ENCODE measurements around the gene PDGFRB.

The PDGFRB gene

DNA sequence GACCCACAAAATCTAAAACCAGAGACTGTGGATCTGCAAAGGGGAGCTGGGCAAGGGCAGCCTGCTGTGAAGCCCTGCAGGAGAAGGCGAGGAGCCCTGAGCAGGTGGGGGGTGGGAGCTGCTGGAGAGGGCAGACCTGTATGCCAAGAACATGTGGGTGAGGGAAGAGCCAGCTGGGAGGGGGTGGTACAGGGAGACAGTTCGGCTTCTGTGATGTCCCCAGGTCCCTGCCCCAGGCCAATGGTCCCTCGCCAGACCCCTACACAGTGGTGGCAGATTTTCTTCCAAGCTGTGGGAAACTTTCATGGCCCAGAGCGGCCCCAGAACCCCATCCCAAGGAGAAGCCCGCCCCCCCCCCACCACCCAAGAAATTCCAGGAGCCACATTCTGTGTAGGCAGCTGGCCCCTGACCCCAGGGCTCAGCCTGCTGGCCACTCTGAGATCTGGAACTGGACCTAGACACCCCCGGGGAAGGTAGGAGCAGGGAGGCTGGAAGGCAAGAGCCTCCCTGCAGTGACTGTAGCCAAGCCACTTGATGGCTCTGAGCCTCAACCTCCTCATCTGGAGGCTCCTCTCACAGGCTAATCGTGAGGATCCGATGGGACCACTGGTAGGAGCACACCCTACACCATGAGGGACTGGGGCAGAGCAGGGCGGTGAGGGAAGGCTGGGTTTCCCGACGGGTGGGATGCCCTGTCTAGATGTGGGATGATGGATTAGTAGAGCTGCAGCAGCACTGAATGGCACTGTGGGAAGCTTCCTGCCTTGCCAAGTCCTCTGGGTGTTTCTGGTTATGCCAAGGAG is 46.7 kb downstream of the PDGFRB start:
- no peak overlapping the region for H3K27ac ChIP-seq (replicated peaks)
- no peak for DNase-seq (ENCODE audit: low read depth in 1 of 2, low spot score in 1 of 2)

GRCh38 chr5:150107909-150108447 is 47.7 kb downstream of the PDGFRB start:
- TF ChIP-seq CTCF (IDR thresholded peaks at IDR 0.05; ENCODE audit: insufficient read depth, low read length), result no peak
- TF ChIP-seq, protein P1, sequence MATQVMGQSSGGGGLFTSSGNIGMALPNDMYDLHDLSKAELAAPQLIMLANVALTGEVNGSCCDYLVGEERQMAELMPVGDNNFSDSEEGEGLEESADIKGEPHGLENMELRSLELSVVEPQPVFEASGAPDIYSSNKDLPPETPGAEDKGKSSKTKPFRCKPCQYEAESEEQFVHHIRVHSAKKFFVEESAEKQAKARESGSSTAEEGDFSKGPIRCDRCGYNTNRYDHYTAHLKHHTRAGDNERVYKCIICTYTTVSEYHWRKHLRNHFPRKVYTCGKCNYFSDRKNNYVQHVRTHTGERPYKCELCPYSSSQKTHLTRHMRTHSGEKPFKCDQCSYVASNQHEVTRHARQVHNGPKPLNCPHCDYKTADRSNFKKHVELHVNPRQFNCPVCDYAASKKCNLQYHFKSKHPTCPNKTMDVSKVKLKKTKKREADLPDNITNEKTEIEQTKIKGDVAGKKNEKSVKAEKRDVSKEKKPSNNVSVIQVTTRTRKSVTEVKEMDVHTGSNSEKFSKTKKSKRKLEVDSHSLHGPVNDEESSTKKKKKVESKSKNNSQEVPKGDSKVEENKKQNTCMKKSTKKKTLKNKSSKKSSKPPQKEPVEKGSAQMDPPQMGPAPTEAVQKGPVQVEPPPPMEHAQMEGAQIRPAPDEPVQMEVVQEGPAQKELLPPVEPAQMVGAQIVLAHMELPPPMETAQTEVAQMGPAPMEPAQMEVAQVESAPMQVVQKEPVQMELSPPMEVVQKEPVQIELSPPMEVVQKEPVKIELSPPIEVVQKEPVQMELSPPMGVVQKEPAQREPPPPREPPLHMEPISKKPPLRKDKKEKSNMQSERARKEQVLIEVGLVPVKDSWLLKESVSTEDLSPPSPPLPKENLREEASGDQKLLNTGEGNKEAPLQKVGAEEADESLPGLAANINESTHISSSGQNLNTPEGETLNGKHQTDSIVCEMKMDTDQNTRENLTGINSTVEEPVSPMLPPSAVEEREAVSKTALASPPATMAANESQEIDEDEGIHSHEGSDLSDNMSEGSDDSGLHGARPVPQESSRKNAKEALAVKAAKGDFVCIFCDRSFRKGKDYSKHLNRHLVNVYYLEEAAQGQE (IDR thresholded peaks at IDR 0.05; ENCODE audit: insufficient replicate concordance, low read depth), result no peak
- TF ChIP-seq GABPA (IDR thresholded peaks at IDR 0.05; ENCODE audit: low read depth), result no peak
- TF ChIP-seq POLR2AphosphoS5 (IDR thresholded peaks at IDR 0.05; ENCODE audit: low read depth), result no peak
- TF ChIP-seq SPI1 (IDR thresholded peaks at IDR 0.05; ENCODE audit: borderline replicate concordance, low read depth), result no peak
- no peak for DNase-seq (ENCODE audit: low read depth in 1 of 2, low spot score in 1 of 2)
- Histone ChIP-seq H3K27ac (replicated peaks) (no peak overlapping the region), H3K4me3 (replicated peaks; ENCODE audit: insufficient read depth, low read length) (no peak overlapping the region), H3K27me3 (ENCODE audit: insufficient read depth, poor library complexity, severe bottlenecking) (no peaks in the 10 kb centered on the region)

More for the DNA sequence above, 46.7 kb downstream of the PDGFRB start:
- Histone ChIP-seq H3K27me3 (ENCODE audit: insufficient read depth, poor library complexity, severe bottlenecking) (no peaks in the 10 kb centered on the region), H3K4me3 (replicated peaks; ENCODE audit: insufficient read depth, low read length) (no peak overlapping the region)
- TF ChIP-seq POLR2AphosphoS5 (IDR thresholded peaks at IDR 0.05; ENCODE audit: low read depth), result no peak
- TF ChIP-seq, protein P1 (IDR thresholded peaks at IDR 0.05; ENCODE audit: insufficient replicate concordance, low read depth), result no peak
- TF ChIP-seq CTCF (IDR thresholded peaks at IDR 0.05; ENCODE audit: insufficient read depth, low read length), result no peak
- TF ChIP-seq GABPA (IDR thresholded peaks at IDR 0.05; ENCODE audit: low read depth), result no peak

DNA sequence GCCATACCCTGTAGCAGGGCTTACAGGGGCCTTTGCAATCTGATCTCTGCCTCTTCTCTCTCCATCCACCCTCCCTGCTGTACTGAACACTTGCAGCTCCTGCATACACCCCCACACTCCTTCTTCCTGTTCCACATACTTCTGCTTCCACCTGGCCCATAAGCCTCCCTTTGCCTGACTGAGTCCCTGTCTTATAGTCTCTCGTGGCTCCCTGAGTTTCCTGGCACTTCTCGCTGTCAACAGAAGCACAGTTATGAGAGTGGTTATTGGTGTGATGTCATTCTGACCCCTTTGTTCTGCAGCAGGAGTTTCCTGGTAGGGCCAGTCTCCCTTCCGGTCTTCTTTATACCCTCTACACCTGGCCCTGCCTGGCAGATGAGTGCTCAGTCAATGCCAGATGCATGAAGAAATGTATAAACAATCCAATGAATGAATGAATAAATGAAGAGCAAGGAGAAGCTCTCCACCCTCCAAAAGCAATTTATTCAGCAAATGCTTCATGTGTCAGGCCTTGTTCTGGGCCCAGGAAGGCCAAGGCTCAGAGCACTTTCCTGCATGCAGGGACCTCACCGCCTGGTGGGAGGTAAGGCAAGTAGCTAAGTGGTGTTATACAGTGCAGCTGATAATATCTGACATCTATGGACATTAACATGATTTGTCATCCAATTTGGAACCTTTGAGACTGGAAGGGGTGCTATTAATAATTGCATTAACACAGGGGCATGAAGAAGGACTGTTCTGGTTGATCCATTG is 48.8 kb downstream of the PDGFRB start:
- TF ChIP-seq, protein P1 (IDR thresholded peaks at IDR 0.05; ENCODE audit: insufficient replicate concordance, low read depth), result no peak
- TF ChIP-seq SPI1 (IDR thresholded peaks at IDR 0.05; ENCODE audit: borderline replicate concordance, low read depth) (no peak), GABPA (IDR thresholded peaks at IDR 0.05; ENCODE audit: low read depth) (no peak), POLR2AphosphoS5 (IDR thresholded peaks at IDR 0.05; ENCODE audit: low read depth) (no peak), CTCF (IDR thresholded peaks at IDR 0.05; ENCODE audit: insufficient read depth, low read length) (no peak)
- no peak overlapping the region for H3K4me3 ChIP-seq (replicated peaks; ENCODE audit: insufficient read depth, low read length)
- no peaks in the 10 kb centered on the region for H3K27me3 ChIP-seq (ENCODE audit: insufficient read depth, poor library complexity, severe bottlenecking)
- H3K27ac ChIP-seq (replicated peaks), result no peak overlapping the region
- DNase-seq (ENCODE audit: low read depth in 1 of 2, low spot score in 1 of 2), result peak in 1 of 2 experiments; percentile 50

Measured in HL-60 (cell line).